Measurements from ENCODE around the gene GRM8. TPM values are rescaled to one million over a fixed set of nuclear protein-coding genes. Genes with fewer than 3 reads are reported as not detected.

The GRM8 gene
- total RNA-seq, 2 donors from 2014 or later: not detected

GRCh38 chr7:126419047-126419446 is 833.7 kb downstream of the GRM8 start:
- Mint-ChIP-seq H3K9me3 (no peaks in the 10 kb centered on the region), H3K27ac (no peak overlapping the region), H3K36me3 (no peaks in the 10 kb centered on the region)
- DNase-seq (ENCODE audit: low spot score in 2 of 2) (no peak), ATAC-seq (no peak)

GRCh38 chr7:126411821-126412383 is 840.8 kb downstream of the GRM8 start:
- Mint-ChIP-seq H3K27ac (no peak overlapping the region), H3K9me3 (peaks cover 3 to 5% of the 10 kb centered on the region in 2 donors), H3K36me3 (no peaks in the 10 kb centered on the region)
- ATAC-seq (no peak), DNase-seq (ENCODE audit: low spot score in 2 of 2) (no peak)

GRCh38 chr7:126411032-126411820 is 841.5 kb downstream of the GRM8 start:
- Mint-ChIP-seq H3K9me3 (peaks cover 3 to 5% of the 10 kb centered on the region in 2 donors), H3K27ac (no peak overlapping the region), H3K36me3 (no peaks in the 10 kb centered on the region)
- DNase-seq (ENCODE audit: low spot score in 2 of 2) (no peak), ATAC-seq (no peak)

- DNase-seq (ENCODE audit: low spot score in 2 of 2) (no peak), ATAC-seq (no peak)
- no peaks in the 10 kb centered on the region for H3K36me3 Mint-ChIP-seq
- H3K27ac Mint-ChIP-seq: no peak overlapping the region
- H3K9me3 Mint-ChIP-seq: peaks cover 0 to 3% of the 10 kb centered on the region in 2 donors
These were observed 849.7 kb downstream of the GRM8 start for GRCh38 chr7:126403040-126403439.

DNA sequence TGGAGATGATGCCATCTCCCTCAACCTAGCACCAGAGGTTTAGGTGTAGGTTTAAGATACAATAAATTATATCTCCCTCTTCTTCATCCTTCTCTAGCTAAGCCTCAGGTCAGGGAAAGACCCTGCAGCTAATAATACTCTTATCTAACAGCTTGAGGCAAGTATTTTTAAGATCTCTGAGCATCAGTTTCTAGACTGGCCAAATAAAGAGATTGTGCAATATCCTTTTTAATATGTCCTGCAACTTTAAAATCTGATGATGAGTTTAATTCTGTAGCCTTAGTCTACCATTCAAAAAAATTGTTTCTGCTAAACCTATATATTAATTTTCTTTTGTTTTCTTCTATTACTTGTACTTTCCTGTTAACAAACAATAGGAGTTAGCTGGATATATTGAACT is 850.8 kb downstream of the GRM8 start:
- Mint-ChIP-seq H3K36me3 (no peaks in the 10 kb centered on the region), H3K27ac (no peak overlapping the region), H3K9me3 (peaks cover 2 to 5% of the 10 kb centered on the region in 2 donors)
- DNase-seq (ENCODE audit: low spot score in 2 of 2): no peak
- ATAC-seq: no peak

DNA sequence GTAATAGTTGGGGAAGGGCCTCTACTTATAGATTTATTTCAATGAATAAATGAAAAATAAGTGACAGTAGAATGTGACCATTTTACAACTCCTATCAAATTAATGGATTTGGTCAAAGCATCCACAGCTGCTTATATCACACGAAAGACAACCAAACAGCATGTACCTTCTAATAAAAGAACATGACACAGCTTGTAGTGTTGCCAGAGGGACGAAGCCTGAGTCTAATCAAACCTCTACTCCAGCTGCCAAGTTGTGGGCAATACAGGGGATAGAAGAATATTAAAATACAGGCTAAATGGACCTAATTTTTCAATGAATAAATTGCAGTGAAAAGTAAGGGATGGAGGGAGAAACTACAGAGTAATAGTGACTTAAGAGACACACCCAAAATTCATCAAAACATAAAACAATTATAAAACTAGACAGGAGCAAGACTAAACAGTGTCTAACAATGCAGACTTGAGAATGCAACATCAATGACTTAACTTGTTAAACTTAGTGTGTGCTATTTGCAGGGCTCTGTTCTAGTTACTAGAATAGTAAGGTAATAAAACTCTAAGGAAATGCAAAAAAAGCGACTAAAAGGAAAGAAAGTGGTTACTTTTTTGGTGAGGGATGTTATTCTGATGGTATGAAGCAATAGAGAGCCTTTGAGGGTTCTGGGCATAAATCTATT is 853.8 kb downstream of the GRM8 start:
- ATAC-seq (no peak), DNase-seq (ENCODE audit: low spot score in 2 of 2) (no peak)
- Mint-ChIP-seq H3K9me3 (peaks cover 9% of the 10 kb centered on the region in 2 donors), H3K36me3 (no peaks in the 10 kb centered on the region), H3K27ac (no peak overlapping the region)

- Mint-ChIP-seq H3K36me3 (no peaks in the 10 kb centered on the region), H3K27ac (no peak overlapping the region), H3K9me3 (peaks cover 9 to 12% of the 10 kb centered on the region in 2 donors)
- ATAC-seq (no peak), DNase-seq (ENCODE audit: low spot score in 2 of 2) (no peak)
These were observed 854.5 kb downstream of the GRM8 start for GRCh38 chr7:126398285-126398684.

GRCh38 chr7:126394406-126394805 is 858.3 kb downstream of the GRM8 start:
- no peak for ATAC-seq
- no peak for DNase-seq (ENCODE audit: low spot score in 2 of 2)

More at GRCh38 chr7:126394406-126394805, 858.3 kb downstream of the GRM8 start:
- Mint-ChIP-seq H3K36me3 (no peaks in the 10 kb centered on the region), H3K9me3 (peaks cover 18 to 33% of the 10 kb centered on the region in 2 donors), H3K27ac (no peak overlapping the region)

Other genes starting within 250 kb of the GRM8 start
- gene ZNF800, start 139.8 kb upstream of the GRM8 start, total RNA-seq: 10 to 100 TPM; 26.4 to 33.5 TPM

Data from activated naive CD4-positive, alpha-beta T cell treated with anti-CD3 and anti-CD28 coated beads, Interleukin-2, amount 50 U/mL, for 72 hours (primary cell).